ENCODE measurements around the gene MLKL.

MLKL gene

GRCh38 chr16:74700438-74701225 lies at the start of gene MLKL:
TSS of gene MLKL (minus strand) at chr16:74700862. CDS start at chr16:74695757, 5,105 bp downstream.
- DNase-seq = no peak

DNA sequence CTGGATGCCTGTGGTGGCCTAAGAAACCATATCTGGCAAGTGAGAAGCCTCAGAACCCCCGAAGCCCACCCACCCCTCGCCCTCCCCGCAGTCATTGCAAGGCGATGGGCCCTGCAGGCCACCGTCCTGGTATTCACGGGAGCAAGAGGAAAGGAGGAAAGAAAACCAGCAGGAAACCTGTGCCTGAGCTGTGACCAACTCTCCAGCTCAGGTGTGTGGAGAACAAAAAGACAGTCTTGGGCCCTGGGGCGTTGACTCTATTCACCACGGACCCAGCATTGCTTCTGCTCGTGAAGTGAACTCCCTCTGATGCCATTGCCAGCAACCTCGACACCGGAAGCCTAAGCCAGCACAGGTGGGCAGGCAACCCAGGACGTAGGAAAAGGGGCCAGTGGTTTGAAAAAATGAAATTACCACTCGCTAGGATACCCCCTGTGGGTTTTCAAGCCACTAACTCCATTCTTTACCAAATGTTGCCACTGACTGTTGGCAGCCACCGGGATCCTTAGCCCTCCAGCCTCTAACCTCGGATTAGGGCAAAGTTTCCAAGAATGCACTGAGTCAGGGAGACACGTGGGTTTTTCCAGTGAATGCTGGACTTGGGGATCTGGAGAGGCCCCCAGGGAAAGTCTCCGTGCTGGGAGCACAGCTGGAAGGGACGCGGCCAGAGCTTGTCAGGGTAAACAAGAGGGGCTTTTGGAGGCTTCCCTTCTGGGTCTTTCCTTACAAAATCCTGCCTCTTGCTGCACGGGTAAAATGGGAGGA lies 48.8 kb upstream of the MLKL start:
- DNase-seq = no peak

- no peak for DNase-seq
These were observed 48.0 kb upstream of the MLKL start for GRCh38 chr16:74748616-74749026.

DNA sequence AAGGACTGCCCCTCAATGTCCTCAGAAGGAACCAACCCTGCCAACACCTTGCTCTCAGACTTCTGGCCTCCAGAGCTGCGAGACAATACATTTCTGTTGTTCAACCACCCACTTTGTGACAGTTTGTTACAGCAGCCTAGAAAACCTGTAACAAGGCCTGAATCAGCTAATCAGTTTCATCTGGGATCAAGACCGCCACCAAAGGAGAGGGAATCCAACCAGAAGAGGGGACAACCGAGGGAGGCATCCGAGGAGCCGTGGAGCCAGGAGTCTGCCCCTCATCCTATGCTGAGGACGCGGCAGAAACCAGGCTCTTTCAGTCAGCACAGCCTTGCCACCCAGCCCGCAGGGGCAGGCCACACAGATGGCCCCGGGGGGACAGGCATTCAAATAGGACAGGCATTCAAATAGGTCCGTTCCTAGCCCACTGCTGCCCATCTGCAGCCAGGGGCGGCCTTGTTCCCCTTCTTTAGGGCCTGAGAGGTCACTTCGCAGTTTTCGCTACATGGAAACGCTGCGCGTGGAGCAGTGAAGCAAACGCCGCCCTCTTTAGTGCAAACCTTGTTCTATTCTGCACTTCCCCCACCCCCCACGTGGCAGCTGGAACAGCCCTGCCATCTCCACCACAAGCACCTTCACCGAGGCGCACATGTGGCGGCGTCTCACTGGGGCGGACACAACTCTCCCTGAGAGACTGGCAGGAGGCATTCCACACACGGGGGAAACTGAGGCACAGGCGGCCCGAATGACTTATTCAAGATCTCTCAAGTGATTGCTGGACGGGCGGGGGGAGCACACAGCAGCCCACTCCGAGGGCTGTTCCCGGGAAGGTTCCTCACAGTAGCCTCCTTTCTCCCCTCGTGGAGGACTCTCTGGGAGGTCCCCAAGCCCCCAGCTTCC lies 47.3 kb upstream of the MLKL start:
- no peak for DNase-seq

- no peak for DNase-seq
These were observed 45.3 kb upstream of the MLKL start for GRCh38 chr16:74745926-74746325.

GRCh38 chr16:74745109-74745615 lies 44.5 kb upstream of the MLKL start:
- DNase-seq = no peak

GRCh38 chr16:74744566-74744965 lies 43.9 kb upstream of the MLKL start:
- DNase-seq = no peak

DNA sequence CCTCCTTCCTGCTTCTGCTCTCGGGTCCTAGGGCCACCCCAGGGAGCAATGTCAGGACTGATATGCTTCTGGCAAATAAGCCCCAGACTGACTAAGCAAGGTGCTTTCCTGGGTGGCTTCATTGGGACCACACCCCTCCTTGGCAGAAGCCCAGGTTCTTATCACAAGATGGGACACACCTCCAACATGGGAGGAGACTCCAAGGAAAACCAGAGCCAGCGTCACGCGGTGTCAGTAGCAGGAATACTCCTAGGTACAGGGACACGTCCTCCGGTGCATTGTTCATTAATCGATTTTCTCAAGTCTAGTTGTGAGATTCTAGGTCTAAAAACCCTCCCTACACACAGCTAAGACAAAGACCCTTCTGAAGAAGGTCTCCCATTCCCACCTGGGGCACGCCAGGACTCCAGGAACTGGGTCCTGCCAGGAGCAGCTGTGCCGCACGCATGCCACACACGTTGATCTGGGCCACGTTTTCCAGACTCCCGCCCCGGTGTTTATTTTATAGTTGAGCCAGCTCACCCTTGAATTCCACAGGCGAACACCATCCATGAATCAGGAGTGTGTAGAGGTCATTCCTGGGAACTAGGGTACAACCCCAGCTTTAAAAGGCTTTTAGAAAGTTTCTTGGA lies 43.1 kb upstream of the MLKL start:
- no peak for DNase-seq

- no peak for DNase-seq
These were observed 42.5 kb upstream of the MLKL start for GRCh38 chr16:74743045-74743667.

DNA sequence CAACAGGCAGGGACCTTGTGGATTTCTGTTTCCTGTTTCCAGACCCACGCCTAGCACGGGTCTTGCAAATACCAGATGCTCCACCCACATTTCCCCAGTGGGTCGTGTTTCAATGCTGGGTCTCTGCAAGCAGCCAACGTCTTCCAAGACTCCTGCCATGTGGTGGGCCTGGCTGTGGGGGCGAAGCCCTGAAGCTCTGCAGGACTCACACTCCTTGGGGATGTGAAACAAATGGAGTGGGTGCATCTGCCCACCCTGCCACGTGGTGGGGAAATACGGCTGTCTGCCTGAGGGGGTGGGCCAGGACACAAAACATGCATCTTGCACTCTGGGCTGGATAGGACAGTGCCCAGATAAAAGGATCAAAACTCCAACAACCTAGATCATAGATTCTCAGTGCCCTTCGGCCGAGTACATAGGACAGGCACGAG lies 41.4 kb upstream of the MLKL start:
- no peak for DNase-seq

GRCh38 chr16:74740795-74741304 lies 40.2 kb upstream of the MLKL start:
- DNase-seq = no peak

DNA sequence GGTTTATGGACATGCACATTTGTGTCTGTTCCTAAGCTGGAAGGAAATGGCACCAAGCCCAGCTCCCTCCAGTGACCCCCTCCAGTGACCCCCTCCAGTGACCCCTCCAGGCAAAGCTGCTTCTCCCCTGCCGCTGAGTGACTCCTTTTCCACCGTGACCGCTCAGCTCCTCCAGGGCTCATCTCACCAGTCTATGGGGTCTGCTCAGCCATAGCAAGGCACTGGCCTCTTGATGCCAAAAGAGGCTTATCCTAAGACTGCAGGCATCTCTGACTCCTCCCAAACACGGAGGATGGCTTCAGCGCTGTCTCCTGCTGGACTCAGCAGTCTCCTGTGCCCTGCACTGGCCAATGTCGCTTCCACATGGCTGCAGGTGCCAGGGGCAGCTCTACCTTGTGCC lies 38.6 kb upstream of the MLKL start:
- DNase-seq = no peak

DNA sequence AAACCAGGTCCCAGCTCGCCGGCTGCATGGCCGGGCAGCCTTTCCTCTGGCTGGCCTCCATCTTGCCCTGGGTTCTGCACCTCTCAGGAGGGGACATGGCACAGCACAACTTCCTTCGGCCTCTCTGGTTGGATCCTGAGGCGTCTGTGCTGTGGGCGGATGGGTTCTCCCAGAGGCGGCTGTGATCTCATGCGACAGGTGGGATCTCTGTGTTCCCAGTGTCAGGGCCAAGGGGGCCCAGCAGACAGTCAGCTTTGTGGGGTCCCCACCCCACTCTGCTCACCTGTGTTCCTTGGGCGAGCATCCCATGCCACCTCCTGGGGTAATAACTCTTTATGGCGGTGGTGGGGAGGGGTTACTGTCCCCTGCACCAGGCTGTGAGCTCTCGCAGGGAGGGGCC lies 38.2 kb upstream of the MLKL start:
- no peak for DNase-seq

DNA sequence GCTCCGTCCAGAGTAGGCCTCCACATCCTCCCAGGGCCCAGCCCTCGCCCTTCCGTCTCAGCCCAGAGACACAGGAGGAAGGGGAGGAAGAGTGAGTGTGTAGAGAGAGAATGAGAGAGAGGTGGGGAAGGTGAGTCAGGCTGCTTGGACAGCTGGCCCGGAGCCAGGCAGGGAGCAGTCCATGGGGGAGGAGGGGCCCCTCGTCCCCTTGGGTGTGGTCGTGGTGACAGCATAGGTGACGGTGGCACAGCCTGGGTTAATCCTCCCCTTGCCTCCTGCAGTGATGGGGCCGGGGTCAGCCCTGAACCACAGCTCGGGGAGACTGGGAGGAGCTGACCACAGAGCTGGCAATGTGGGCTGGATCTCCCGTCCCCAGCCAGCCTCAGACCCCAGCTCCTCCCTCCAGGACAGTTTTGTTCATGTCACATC lies 37.5 kb upstream of the MLKL start:
- DNase-seq = no peak

GRCh38 chr16:74737521-74737920 lies 36.9 kb upstream of the MLKL start:
- no peak for DNase-seq

DNA sequence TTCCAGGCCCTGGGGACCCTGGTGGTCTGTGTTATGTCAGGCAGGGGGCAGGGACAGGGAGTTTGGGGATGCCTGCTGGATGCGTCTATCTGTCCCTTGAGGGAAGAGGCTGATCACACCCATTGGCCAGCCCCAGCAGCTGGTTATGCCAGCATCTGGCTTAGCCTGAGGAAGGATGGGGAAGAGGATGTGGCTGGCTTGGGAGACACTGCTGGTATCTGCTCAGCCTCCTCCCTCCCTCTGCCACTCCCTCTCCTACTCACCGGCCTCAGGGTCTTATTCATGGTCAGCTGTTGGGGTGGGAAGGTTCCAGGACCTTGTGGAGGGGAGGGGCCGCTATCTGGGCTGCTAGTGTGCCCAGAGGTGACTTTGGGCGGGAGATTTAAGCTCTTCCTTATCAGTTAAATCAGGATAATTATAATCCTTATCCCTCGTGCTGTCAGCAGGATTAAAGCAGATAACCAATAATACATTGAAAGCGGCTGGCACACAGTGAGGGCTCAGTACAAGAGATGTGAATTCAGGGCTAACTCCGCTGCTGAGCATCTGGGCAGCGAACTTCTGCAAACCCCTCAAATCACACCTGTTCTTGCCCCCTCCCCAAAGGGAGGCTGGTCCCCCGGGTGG lies 36.0 kb upstream of the MLKL start:
- DNase-seq = no peak

DNA sequence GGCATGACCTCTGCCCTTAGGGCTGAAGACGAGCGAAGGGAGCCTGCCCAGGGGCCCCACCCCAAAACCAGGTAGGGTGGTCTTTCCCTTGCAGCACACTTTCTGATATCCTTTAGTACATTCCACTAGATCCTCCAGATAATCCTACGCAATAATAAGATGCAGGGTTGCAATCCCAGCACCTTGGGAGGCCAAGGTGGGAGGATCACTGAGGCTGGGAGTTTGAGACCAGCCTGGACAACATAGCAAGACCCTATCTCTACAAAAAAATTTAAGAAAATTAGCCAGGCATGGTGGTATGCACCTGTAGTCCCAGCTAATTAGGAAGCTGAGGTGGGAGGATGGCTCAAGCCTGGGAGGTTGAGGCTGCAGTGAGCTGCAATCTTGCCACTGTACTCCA lies 34.9 kb upstream of the MLKL start:
- no peak for DNase-seq

- no peak for DNase-seq
These were observed 34.4 kb upstream of the MLKL start for GRCh38 chr16:74735162-74735452.

- DNase-seq = no peak
These were observed 33.9 kb upstream of the MLKL start for GRCh38 chr16:74734361-74735161.

- DNase-seq = no peak
These were observed 32.2 kb upstream of the MLKL start for GRCh38 chr16:74732707-74733350.
